HG02970 (cell line): ENCODE measurements around the gene RNH1.

Experiments
- ATAC-seq: cut with Tn5 transposase; IDR thresholded peaks from one replicate; pipeline ENCODE4 v1.9.1; 2021; ENCODE audit warnings: mild to moderate bottlenecking, moderate library complexity, moderate number of reproducible peaks; ENCODE audit not compliant: unreplicated experiment, low FRiP score

Gene RNH1

DNA sequence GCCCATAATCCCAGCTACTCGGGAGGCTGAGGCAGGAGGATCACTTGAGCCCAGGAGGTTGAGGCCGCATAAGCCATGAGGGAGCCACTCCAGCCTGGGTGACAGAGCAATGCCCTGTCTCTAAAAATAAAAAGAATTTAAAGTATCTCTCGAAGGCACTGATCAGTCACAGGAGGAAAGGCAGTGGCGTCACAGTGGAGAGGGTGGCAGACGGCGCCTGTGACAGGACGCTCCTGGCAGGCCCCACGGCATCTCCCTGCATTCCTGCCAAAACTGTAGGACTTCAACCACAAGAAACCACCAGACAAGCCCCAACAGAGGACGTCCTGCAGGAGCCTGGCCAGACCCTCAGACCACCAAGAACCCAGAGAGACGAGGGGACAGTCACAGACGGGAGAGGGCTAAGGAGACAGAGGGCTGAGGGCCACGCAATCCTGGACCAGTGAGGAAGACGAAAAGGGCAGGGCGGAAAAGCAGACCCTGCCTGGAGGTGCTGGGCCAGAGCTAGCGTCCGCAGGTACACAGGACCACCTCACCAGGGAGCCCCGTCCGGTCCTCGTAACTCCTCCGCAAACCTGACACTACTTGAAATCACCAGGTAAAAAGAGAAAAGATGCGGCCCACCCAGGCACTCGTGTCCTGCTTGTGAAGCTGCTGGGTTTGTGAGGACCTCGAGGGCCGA is 5.9 kb downstream of the RNH1 start:
- ATAC-seq: no peak

DNA sequence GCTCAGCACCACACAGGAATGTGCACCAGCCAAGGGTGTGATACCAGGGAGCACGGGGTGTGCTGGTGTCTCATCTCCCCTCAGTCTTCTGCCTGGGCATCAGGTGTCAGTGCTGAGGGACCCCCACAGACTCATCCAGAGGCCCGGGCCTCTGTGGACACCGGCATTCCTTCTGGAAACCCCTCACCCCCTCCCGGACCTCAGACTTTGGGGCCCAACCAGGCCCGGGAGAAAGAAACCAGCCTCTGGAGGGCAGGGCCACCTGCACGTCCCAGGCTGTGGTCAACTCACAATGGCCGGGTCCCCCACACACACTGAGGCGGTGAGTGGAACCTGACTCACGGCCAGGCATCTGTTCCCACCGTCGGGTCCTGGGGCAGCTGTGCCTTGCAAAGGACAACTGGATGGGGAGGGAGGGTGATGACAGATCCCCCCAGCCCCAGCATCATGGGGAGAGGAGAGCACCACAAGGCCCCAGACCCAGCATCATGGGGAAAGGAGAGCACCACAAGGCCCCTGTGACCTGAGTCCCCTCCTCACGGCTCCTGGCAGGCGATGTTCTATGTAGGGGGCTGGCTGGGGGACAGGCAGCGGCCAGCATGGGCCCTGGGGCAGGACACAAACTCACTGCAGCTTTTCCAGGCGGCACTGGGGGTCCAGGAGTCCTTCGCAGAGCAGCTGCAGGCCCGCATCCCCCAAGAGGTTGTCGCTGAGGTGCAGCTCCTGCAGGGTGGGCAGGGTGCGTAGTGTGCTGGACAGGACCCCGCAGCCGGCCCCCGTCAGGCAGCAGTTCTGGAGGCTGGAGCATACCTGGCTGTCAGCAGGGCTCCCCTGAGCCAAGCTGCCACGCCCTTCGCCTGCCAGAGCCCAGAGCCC is 7.6 kb downstream of the RNH1 start:
- ATAC-seq: no peak

DNA sequence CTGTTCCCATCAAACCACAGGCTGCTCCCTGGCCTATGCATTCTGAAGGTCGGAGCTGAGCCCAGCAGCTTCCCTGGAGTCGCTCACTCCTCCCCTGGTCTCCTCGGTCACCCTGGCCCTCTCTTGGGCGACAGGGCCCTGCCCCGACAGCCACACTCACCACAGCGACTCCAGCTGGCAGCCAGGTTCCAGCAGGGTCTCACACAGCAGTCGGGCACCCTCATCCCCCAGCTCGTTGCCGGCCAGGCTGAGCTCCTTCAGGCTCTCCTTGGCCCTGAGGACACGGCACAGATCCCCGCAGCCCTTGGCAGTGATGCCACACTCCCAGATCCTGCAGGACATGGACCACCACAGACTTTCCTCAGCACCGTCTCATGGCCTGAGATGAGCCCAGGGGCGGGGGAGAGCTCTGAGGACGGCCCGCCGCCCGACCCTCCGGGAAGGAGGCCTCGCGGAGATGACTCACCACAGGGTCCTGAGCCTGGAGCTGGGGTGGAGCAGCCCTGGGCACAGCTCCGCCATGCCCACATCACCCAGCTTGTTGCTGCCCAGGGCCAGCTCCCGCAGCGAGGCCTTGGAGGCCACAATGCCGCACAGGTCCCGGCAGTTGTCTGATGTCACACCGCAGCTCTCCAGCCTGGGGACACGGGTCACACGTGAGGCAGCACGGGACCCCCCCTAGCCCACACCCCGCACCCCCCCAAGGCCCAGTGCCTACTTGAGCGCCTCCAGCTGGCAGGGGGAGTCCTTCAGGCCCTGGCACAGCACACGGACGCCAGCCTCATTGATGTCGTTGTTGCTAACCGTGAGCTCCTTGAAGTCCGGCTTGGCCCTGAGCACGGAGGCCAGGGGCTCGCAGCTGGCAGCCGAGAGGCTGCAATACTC is 8.5 kb downstream of the RNH1 start:
- no peak for ATAC-seq

- no peak for ATAC-seq
Observed at GRCh38 chr11:497565-498296, 9.3 kb downstream of the RNH1 start.

DNA sequence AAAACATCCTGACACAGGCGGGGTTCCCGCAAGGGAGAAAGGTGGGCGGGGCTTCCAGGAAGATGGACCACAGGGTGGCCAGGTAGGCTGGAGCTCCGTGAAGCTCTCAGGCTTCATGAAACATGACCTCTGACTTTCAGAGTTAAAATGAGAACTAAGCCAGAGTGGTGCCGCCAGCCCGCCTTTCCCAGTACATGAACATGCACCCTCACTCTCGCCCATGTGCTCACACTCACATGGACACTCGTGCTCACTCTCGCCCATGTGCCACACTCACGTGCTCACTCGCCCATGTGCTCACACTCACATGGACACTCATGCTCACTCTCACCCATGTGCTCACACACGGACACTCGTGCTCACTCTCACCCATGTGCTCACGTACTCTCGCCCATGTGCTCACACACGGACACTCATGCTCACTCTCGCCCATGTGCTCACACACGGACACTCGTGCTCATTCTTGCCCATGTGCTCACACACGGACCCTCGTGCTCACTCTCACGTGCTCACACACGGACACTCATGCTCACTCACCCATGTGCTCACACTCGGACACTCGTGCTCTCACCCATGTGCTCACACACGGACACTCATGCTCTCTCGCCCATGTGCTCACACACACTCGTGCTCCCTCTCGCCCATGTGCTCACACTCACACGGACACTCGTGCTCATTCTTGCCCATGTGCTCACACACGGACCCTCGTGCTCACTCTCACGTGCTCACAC is 10.0 kb downstream of the RNH1 start:
- no peak for ATAC-seq

GRCh38 chr11:495537-495931 is 11.5 kb downstream of the RNH1 start:
- no peak for ATAC-seq

GRCh38 chr11:494761-495536 is 12.1 kb downstream of the RNH1 start:
- no peak for ATAC-seq

GRCh38 chr11:492427-493226 is 14.4 kb downstream of the RNH1 start:
- no peak for ATAC-seq

- ATAC-seq: no peak
Observed at GRCh38 chr11:491358-491757, 15.7 kb downstream of the RNH1 start.

DNA sequence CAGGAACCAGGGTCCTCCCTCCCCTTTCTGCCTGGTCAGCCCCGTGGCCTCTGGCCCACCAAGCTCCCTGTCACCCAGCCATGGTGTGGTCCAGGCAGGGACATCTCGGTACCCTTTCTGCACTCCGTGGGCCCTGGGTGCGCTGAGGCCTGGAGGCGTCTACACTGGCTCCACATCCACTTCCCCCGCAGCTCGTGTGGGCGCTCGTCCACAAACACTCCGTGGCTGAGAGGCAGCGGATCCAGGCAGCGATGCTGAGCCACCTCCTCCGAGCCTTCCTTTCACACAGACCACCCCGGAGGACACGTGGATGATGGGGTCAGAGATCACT is 16.1 kb downstream of the RNH1 start:
- no peak for ATAC-seq

DNA sequence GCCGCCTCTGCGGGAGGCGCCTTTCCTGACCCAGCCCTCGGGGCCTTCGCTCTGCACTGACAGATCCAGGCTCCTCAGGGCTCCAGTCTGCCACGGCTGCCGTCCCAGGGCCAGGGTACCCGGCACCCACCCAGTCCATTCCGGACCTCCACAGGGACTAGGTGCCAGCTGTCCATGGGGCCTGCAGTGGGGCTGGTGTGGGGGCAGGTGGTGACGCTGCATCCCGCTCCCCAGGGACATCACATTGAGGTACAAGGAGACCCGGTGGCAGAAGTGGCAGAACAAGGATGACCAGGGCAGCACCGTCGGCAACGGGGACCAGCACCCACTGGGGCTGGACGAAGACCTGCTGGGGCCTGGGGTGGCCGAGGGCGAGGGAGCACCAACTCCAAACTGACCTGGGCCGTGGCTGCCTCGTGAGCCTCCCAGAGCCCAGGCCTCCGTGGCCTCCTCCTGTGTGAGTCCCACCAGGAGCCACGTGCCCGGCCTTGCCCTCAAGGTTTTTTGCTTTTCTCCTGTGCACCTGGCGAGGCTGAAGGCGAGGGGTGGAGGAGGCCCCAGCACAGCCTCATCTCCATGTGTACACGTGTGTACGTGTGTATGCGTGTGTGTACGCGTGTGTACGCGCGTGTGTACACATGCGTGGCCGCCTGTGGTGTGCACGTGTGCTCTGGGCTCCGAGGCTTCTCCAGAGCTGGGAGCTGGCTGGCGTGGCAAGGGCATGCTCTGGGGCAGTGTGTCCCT is 16.7 kb downstream of the RNH1 start:
- no peak for ATAC-seq

DNA sequence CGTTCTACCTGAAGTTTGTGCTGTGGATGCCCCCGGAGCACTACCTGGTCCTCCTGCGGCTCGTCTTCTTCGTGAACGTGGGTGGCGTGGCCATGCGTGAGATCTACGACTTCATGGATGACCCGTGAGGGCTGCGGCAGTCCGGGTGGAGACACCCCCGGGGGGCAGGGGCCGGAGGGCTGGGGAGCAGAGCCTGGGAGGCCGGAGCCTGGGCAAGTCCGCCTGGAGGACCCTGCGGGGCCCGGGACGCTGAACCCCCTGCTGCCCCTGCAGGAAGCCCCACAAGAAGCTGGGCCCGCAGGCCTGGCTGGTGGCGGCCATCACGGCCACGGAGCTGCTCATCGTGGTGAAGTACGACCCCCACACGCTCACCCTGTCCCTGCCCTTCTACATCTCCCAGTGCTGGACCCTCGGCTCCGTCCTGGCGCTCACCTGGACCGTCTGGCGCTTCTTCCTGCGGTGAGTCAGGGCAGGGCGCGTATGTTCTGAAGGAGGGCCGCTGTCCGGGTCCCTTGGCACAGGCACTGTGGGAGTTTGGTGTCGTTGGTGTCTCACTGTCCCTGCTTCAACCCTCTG is 17.3 kb downstream of the RNH1 start:
- ATAC-seq: no peak

- ATAC-seq: no peak
Observed at GRCh38 chr11:488992-489391, 18.1 kb downstream of the RNH1 start.

DNA sequence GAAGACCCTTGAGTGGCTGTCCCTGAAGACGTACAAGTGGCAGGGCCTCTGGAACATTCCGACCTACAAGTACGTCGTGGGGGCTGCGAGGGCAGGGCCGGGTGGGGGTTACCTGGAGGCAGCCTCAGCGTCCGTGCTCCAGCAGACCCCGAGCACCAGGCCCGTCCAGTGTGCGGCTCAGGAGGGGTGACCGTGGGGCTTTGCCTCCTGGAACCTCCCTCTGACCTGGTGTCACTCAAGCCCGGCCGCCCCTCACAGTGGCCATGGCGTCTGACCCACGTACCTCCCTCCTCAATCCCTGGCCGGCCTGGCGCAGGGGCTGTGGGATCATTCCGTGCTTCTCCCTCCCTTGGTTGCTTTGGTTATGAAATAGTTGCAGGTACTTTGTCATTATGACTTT is 18.5 kb downstream of the RNH1 start:
- ATAC-seq: no peak

DNA sequence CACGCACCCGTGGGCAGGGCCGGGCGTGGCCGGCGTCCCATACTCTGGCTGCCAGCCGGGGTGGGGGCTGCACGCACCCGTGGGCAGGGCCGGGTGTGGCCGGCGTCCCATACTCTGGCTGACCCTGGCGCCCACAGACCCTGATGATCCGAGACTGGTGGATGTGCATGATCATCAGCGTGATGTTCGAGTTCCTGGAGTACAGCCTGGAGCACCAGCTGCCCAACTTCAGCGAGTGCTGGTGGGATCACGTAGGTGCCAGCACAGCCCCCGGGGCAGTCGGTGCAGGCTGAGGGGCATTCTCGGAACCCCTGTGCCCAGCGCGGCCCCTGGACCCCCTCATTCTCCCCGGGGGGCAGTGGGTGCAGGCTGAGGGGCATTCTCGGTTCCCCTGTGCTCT is 19.0 kb downstream of the RNH1 start:
- ATAC-seq: no peak

- ATAC-seq: no peak
Observed at GRCh38 chr11:487571-488021, 19.4 kb downstream of the RNH1 start.

DNA sequence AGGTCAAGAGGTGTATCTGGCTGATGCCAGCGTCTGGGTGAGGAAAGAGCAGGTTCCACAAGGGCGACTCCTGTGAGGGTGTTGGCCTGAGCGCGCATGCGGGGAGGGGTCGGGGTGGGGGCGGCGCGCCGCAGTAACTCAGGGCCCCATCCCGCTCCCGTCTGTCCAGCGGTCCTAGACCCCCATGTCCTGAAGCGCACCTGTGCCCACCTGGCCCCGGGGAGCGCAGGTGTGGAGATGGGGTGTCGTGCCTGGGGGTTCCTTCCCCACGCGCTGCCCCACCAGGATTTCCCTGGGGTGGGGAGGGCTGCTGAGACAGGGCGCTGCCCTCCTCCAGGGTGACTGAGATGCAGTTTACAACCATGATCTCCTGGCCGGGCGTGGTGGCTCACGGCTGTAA is 20.9 kb downstream of the RNH1 start:
- ATAC-seq: no peak
